Skin of body (tissue), 2 donors: ENCODE data around the gene MYH14. TPM values are rescaled to one million over a fixed set of nuclear protein-coding genes. Genes with fewer than 3 reads are reported as not detected.

Experiments used
- DNase-seq: peaks from one replicate; lab custom pipeline; 2025; lab: John Stamatoyannopoulos, UW
- total RNA-seq: library from RNA; depleted of rRNA; stranded (reverse); fragments of >200 nt; gene quantifications from one replicate; pipeline ENCODE4 v1.2.3, GENCODE V29; 2014

MYH14 gene
- total RNA-seq, 1 donor from 2014 or later = 38.4 TPM

DNA sequence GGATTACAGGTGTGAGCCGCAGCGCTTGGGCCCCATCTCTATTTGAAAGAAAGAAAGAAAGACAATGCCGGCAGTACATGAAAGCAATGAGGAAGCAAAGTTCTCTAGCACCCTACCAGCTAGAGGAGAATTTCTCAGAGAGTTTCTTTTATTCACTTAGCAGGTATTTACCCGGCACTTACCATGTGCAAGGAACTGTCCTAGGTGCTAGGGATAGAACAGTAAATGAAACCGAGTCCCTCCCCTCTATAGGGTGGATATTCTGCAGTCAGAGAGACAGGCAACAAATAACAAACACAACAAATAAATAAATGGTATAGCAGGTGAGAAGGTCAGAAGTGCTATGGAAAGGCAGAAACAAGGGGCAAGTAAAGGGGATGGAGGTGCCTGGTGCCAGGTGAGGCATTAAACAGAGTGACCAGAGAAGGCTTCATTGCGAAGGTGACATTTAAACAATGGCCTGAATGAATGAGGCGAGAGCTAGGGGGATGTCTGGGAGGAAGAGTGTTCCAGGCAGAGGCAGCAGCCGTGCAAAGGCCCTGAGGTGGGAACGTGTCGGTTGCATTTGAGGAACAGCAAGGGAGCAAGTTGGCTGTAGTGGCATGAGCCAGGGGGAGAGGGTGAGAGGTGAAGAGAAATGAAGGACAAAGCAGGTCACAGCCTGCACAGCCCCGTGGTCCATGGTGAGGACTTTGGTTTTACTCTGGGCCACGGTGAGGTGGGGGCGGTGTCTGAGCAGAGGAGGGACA lies 10.8 kb upstream of the MYH14 start:
- DNase-seq = no peak

GRCh38 chr19:50195224-50195623 lies 8.2 kb upstream of the MYH14 start:
- DNase-seq = no peak

GRCh38 chr19:50196322-50196932 lies 7.0 kb upstream of the MYH14 start:
- no peak for DNase-seq

DNA sequence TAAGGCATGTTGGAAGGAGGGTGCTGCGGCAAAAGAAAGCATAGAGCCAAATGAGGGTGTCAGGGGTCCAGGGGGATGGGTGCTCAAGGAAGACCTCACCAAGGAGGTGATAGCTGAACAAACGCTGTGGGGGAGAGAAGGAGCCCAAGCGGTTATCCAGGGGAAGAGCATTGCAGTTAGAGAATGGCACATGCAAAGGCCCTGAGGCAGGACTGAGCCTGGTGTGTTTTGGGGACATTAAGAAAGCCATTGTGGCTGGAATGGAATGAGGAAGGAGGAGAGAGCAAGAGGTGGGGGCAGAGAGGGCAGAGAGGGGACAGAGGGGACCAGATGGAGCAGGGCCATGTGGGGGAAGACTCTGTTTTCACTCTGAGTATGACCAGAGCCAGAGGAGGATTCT lies 6.1 kb upstream of the MYH14 start:
- DNase-seq = no peak

DNA sequence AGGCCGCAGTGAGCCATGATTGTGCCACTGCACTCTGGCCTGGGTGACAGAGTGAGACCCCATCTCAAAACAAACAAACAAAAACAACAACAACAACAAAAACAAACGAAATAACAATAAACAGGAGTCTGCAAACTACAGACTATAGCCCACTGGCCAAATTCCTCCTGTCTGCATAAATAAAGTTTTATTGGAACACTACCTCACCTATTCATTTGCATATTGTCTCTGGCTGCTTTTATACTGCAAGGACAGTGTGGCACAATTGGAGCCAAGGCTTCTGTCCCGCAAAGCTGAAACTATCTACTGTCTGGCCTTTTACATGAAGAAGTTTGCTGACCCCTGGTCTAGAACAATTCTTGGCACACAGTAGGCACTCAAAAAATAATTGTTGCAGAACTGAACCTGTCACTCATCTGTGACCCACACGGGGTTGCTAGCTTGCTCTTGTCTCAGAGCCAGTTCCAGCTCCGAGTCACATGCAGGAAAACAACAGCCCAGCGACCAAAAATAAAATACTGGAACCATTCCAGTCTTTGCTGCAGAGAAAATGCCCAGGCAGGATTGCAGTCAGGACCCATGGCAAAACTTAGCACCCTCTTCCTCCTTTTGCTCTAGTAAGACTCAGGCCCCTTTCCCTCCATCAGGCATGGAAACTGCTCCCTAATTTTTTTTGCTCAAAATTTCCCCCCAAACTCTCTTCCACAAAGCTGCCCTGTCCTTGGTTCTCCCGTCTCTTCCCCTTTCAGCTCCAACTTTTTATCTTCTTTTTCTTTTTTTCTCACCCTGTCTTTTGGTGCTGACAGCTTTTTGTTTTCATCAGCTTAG lies 4.8 kb upstream of the MYH14 start:
- DNase-seq = no peak

- DNase-seq = no peak
Observed at GRCh38 chr19:50199259-50199555, 4.2 kb upstream of the MYH14 start.

GRCh38 chr19:50202386-50202785 lies 1.0 kb upstream of the MYH14 start:
- no peak for DNase-seq

DNA sequence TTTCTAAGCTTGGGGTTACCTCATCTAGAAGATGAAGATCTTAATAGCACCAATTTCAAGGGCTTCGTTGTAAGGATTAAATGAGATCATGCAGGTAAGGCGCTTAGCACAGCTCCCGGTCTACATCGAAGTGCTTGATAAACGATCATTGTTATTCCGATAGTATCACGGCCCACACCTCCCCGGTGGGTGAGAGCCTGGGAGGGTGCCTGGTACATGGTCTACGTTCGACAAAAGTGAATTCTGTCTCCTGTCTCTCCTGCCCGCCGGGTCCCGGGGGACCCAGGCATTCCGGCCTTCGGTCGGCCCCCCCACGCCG lies 501 bp upstream of the MYH14 start:
- no peak for DNase-seq

- no peak for DNase-seq
Observed at GRCh38 chr19:50204081-50204428, 633 bp downstream of the MYH14 start.

- DNase-seq = no peak
Observed at GRCh38 chr19:50204811-50205675, 1.6 kb downstream of the MYH14 start.

GRCh38 chr19:50205681-50206138 lies 2.3 kb downstream of the MYH14 start:
- DNase-seq = no peak

- no peak for DNase-seq
Observed at GRCh38 chr19:50206191-50206590, 2.8 kb downstream of the MYH14 start.

DNA sequence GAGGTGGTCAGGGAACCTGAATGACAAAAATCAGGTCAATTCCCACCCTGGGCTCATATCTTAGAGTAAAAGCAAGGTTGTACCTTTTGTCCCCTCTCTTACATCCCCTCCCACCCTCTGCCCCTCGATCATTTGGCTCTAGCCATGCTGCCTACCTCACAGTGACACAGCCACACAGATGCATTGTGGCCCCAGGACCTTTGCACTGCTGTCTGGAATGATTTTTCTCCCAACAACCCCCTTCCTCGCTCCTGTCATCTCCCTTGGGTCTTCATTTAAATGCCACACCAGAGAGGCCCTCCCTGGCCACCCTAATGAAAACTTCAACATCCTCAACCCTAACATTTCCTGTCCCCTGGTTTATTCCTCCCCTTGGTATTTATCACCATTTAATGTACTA lies 4.3 kb downstream of the MYH14 start:
- DNase-seq = no peak

GRCh38 chr19:50209131-50209530 lies 5.7 kb downstream of the MYH14 start:
- no peak for DNase-seq

DNA sequence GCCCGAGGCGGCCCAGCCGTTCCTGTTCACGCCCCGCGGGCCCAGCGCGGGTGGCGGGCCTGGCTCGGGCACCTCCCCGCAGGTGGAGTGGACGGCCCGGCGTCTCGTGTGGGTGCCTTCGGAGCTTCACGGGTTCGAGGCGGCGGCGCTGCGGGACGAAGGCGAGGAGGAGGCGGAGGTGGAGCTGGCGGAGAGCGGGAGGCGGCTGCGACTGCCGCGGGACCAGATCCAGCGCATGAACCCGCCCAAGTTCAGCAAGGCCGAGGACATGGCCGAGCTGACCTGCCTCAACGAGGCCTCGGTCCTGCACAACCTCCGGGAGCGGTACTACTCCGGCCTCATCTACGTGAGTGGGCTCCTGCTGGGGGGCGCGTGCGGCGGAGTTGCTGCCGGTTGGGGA lies 7.0 kb downstream of the MYH14 start:
- no peak for DNase-seq

DNA sequence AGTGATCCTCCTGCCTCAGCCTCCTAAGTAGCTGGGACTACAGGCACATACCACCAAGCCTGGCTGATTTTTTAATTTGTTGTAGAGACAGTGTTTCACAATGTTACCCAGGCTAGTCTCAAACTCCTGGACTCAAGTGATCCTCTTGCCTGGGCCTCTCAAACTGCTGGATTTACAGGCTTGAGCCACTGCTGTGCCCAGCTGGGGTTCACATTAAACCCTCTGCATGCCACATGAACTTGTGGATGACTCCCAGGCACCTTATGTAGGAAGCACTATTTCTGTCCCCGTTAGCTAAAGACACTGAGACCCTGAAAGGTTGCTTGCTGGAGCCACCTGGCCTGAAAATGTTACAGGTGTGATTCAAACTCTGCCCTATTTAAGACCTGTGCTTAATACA lies 10.5 kb downstream of the MYH14 start:
- DNase-seq = no peak

GRCh38 chr19:50214699-50215543 lies 11.5 kb downstream of the MYH14 start:
- no peak for DNase-seq

GRCh38 chr19:50215820-50216219 lies 12.4 kb downstream of the MYH14 start:
- DNase-seq = no peak

GRCh38 chr19:50221087-50221486 lies 17.7 kb downstream of the MYH14 start:
- DNase-seq = no peak

DNA sequence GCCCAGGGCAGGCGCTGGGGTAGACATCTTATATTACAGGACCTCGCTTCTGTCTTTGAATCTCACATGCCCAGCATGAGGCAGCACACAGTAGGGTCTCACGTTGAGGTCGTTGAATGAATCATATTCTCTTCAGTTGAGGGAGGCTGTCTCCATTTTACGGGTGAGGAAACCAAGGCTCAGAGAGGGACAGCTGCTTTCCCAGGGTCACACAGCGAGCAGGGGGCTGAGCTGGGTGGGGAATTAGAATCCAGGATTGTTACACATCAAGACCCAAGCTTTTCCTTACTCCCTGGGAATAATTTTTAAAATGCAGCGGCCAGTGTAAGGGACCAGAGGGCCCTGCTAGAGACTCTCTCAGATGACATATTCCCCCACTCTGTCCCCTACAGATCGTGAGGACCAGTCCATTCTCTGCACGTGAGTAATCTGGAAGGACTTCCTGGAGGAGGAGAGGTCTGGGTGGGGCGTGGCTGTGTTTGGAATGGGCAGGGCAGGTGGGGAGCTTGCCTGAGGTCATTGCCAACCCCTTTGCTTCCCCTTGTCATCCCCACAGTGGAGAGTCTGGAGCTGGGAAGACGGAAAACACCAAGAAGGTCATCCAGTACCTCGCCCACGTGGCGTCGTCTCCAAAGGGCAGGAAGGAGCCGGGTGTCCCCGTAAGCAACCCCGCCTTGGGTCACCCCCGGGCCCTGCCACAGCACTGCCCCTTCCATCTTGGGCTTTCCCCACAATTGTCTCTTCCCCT lies 19.4 kb downstream of the MYH14 start:
- no peak for DNase-seq
